ENCODE data around the gene CUX1.
A peak's percentile ranks its signal among the peaks of the same experiment; 100 is the strongest.

CUX1 gene

DNA sequence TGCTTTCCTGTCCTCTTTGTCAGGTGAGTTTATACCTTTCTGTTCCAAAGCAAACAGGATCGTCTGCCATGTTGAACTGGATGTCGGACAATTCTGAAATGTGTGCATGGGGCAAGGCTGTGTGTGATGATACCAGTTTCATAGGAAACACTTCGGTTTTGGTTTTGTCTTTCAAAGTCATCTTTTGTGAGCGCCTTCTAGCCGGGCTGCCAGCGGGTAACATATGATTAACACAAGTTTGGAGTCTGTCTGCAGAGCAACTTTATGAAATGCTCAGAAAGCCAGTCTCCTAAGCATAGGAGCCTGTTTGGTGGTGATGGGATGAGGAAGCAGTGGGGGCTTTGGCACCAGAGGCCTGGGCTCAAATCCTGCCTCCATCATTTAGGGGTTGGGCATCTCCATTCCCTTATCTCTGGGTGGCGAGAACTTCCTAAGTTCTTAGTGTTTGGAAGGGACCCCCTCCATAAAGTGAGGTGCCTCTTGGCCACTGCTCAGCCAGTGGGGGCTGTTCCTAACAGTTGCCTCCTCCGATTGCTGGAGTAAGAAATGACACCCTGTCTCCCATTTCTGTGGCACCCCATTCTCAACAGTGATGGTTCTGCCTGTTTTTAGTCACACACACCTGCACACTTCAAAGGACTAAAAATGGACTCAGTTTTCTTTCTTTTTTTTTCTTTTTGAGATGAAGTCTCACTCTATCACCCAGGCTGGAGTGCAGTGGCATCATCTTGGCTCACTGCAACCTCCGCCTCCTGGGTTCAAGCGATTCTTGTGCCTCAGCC, 36.8 kb downstream of the CUX1 start:
- peak overlapping the region; percentile 88 for H3K27ac Mint-ChIP-seq
- H3K36me3 Mint-ChIP-seq (ENCODE audit: low read depth): peaks cover 46% of the 10 kb centered on the region
- no peak overlapping the region for H3K4me3 Mint-ChIP-seq
- peaks cover 22% of the 10 kb centered on the region for H3K9me3 Mint-ChIP-seq
- H3K4me1 Mint-ChIP-seq: peaks cover 62% of the 10 kb centered on the region
- peaks cover 3% of the 10 kb centered on the region for H3K27me3 Mint-ChIP-seq (ENCODE audit: low read depth, poor library complexity)
- no peak for DNase-seq
- TF ChIP-seq CTCF (IDR thresholded peaks at IDR 0.05): no peak

DNA sequence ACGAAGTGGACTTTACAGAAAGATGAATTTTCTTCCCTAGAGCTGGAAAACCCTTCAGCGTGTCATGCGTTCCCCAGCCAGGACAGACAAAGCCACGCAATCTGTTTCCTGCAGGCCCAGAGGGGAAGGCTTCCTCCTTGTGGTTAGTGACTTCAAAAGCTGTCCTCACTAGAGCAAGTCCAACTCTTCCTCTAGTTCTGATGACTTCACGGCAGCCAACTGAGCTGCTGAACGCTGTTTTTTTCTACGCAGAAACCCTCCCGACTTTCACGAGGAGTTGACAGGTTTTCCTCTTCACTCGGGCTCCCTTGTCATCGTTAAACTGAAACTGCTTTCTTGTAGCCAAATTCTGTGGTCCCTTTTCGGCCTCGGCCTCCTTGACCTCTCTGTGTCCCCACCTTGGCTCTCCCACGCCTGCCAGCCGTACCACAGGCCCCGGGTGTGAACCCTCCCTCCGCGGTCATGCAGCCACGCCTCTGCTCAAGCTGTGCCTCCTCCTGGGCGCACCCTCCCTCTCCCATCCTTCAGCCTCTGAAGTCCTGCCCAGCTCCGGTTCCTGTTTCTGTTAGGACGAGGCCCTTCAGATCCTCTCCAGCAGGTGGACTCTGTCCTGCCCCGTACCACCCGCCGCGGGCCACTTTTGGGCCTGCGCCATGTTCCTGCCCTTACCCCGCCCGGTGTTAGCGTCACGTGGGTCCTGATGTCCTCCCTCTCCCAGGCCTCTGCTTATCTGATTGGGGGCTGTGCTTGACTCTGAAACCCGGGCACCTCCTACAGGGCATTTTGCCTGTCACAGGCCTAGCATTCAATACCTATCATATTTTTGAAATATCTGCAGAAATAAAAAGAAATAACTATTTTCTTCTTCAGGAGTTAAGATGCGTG, 39.3 kb downstream of the CUX1 start:
- no peaks in the 10 kb centered on the region for H3K9me3 Mint-ChIP-seq
- H3K27ac Mint-ChIP-seq: peak overlapping the region; percentile 86
- DNase-seq: peak; percentile 19
- no peak for TF ChIP-seq CTCF (IDR thresholded peaks at IDR 0.05)
- H3K27me3 Mint-ChIP-seq (ENCODE audit: low read depth, poor library complexity): peaks cover 3% of the 10 kb centered on the region
- H3K36me3 Mint-ChIP-seq (ENCODE audit: low read depth): peaks cover 21% of the 10 kb centered on the region
- peaks cover 84% of the 10 kb centered on the region for H3K4me1 Mint-ChIP-seq
- peak overlapping the region; percentile 14 for H3K4me3 Mint-ChIP-seq

DNA sequence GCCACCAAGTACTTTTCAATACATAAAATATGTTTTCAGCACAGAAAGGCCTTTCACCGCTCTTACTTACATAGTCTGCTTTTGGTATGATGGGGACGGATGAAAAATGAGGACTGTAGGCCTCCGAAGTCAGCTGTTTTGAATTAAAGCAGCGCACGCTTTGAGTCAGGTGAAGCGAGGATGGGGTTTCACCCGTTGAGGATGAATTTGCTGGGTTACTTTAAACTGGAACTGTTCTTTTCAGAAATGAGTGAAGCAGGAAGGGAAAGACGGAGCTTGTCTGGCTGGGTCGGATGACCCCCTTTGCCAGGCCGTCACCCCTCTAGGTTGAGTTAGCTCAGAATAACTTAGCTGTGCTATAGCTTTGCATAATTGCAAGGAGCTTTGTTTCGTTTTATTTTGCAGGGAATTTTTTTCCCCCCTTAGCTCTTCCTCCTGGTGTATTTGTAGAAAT, 40.0 kb downstream of the CUX1 start:
- peaks cover 90% of the 10 kb centered on the region for H3K4me1 Mint-ChIP-seq
- TF ChIP-seq CTCF (IDR thresholded peaks at IDR 0.05): no peak
- H3K27ac Mint-ChIP-seq: peak overlapping the region; percentile 86
- peaks cover 3% of the 10 kb centered on the region for H3K27me3 Mint-ChIP-seq (ENCODE audit: low read depth, poor library complexity)
- H3K9me3 Mint-ChIP-seq: no peaks in the 10 kb centered on the region
- DNase-seq: no peak
- no peak overlapping the region for H3K4me3 Mint-ChIP-seq
- peaks cover 16% of the 10 kb centered on the region for H3K36me3 Mint-ChIP-seq (ENCODE audit: low read depth)

DNA sequence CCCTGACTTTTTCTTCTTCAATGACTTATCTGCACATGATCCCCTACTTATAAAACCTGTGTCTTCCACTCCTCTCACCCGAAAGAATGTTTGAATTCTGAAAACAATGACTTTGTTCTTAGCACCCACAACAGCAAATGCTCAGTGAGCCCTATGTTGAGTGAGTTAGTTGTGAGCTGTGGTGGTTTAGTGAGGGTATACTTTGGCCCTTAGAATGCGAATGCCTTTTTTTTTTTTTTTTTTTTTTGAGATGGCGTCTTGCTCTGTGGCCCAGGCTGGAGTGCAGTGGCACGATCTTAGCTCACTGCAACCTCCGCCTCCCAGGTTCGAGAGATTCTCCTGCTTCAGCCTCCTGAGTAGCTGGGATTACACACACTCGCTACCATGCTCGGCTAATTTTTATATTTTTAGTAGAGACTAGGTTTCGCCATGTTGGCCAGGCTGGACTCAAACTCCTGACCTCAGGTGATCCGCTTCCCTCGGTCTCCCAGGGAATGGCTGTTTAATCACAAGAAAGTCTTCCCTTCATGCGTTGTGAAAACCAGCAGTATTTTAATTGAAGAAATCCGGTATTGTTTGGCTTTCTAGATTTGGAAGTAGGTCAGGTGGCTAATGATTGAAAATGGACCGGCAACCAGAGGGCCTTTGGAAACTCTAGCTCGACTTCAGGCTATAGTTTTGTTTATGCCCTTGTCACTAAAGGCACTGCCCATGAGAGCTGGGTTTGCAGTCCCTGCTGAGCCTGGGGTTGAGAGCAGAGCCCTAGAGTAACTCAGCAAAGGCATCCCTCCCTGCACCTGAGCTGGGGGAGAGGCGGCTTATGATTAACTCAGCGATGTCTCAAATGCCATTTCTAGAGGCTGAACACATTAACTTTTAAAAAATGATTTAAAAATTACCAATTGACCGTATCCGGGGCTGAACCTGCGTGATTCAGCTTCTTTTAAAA, 41.3 kb downstream of the CUX1 start:
- peaks cover 5% of the 10 kb centered on the region for H3K27me3 Mint-ChIP-seq (ENCODE audit: low read depth, poor library complexity)
- no peak for TF ChIP-seq CTCF (IDR thresholded peaks at IDR 0.05)
- no peak for DNase-seq
- H3K4me1 Mint-ChIP-seq: peaks cover 95% of the 10 kb centered on the region
- peaks cover 16% of the 10 kb centered on the region for H3K36me3 Mint-ChIP-seq (ENCODE audit: low read depth)
- H3K9me3 Mint-ChIP-seq: no peaks in the 10 kb centered on the region
- H3K27ac Mint-ChIP-seq: peak overlapping the region; percentile 81
- H3K4me3 Mint-ChIP-seq: peak overlapping the region; percentile 18

DNA sequence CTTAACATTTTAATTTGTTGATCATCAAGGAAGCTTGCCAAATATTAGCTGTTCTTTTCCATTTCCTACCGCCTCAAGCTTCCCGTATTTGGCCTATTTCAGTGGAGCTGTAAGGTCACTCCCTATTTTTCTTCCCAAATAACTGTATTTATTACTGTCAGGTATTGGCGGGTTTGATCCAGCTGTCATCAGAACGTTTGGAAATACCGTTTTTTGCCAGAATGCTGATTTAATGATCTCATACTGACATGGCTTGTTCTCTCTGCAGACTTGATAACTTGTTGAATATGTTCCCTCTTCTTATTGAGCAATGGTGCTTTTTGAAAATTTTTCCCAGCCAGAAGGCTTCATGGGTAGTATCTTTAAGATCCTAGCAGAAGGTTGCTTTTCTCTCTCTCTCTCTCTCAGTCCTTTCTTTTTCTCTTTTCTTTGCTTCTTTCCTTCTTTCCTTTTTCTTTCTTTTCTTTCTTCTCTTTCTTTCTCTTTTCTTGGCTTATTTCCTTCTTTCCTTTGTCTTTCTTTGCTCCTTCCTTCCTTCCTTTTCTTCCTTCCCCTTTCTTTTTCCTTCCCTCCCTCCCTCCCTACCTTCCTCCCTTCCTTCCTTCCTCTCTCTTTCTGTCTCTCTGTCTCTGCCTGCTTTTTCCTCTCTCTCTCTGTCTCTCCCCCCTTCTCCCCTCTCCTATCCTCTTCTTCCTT, 42.1 kb downstream of the CUX1 start:
- no peaks in the 10 kb centered on the region for H3K9me3 Mint-ChIP-seq
- TF ChIP-seq CTCF (IDR thresholded peaks at IDR 0.05): no peak
- peaks cover 92% of the 10 kb centered on the region for H3K4me1 Mint-ChIP-seq
- no peak overlapping the region for H3K4me3 Mint-ChIP-seq
- H3K27ac Mint-ChIP-seq: peak overlapping the region; percentile 72
- no peak for DNase-seq
- H3K36me3 Mint-ChIP-seq (ENCODE audit: low read depth): peaks cover 16% of the 10 kb centered on the region
- peaks cover 5% of the 10 kb centered on the region for H3K27me3 Mint-ChIP-seq (ENCODE audit: low read depth, poor library complexity)
